ENCODE data around the gene HMOX1. TPM values are rescaled to one million over a fixed set of nuclear protein-coding genes. Genes with fewer than 3 reads are reported as not detected.

HMOX1 gene
- total RNA-seq, 1 donor from 2014 or later = 0.72 TPM

DNA sequence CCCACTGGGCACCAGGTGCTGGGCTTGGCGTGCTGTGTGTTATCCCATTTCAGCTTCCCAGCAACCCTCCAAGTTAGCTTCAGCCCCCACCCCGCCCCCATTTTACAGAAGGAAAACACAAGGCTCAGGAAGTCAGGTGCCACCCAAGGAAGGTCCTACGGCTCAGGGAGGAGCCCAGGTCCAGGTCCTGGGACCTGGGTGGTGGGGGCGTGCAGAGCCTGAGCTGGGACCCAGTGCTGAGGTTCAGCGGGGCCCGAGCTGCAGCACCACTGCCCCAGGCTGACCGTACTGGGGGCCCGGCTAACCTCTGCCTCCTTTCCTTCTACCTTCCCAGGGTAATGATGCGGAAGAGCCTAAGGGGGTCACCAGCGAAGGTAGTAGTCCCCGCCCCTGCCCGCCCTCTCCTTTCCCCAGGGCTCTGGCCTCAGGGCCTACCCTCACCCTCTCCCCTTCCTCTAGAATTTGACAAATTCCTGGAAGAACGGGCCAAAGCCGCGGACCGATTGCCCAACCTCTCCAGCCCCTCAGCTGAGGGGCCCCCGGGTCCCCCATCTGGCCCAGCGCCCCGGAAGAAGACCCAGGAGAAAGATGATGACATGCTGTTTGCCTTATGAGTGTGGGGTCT lies 34.2 kb upstream of the HMOX1 start:
- Mint-ChIP-seq H3K27ac (no peak overlapping the region), H3K9me3 (no peaks in the 10 kb centered on the region), H3K27me3 (peaks cover 4% of the 10 kb centered on the region), H3K4me1 (peaks cover 13% of the 10 kb centered on the region), H3K4me3 (no peak overlapping the region), H3K36me3 (ENCODE audit: low read depth) (peaks cover 8% of the 10 kb centered on the region)
- intact Hi-C loops (cut with micrococcal nuclease) = no loop called here
- no peak for DNase-seq

DNA sequence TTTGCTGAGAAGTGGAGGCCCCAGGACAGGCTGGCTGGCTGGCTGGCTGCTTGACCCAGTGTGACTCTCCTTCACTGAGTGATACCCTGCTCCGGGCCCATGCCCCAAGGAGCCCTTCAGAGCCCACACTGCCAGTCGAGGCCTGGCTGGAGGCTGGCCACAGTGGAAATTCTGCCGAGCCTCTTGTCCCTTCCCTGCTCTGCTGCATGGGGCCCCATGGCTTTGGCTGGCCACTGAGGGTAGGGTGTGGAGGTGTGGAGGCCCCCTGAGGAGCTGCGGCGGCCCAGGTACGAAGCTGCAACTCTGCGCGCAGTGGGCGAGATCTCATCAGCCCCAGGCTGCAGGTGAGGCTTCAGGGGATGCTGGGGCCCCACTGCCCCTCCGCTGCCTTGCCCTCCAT lies 33.4 kb upstream of the HMOX1 start:
- peaks cover 4% of the 10 kb centered on the region for H3K27me3 Mint-ChIP-seq
- intact Hi-C loops (cut with micrococcal nuclease) = no loop called here
- no peak overlapping the region for H3K27ac Mint-ChIP-seq

DNA sequence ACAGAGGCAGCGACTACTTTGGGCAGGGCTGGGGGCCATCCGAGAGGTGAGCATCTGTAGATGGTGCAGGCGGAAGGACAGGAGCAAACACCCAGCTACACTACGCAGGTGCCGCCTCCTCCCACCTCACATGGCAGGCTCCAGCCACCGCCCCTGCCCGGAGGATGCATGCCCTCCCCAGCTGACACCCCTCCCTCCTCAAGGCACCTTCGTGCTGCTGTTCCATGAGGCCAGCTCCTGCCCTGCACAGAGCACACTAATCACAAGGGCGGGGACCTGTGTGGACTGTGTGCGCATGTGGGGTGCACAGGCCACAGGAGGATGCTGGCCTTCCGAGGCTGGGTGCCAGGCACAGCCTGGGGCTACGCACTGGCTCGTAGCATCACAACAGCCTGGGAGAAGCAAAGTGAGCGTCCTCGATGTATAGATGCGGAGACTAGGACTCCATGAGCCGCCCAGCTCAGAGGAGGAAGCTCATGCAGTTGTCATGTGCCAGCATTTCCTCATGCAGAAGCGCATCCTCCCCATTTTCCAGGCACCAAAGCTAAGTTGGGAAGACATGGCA lies 32.8 kb upstream of the HMOX1 start:
- Mint-ChIP-seq H3K27me3 (peaks cover 4% of the 10 kb centered on the region), H3K4me1 (peaks cover 25% of the 10 kb centered on the region), H3K9me3 (no peaks in the 10 kb centered on the region), H3K4me3 (no peak overlapping the region), H3K27ac (no peak overlapping the region), H3K36me3 (ENCODE audit: low read depth) (peaks cover 5% of the 10 kb centered on the region)
- no peak for DNase-seq
- intact Hi-C loops (cut with micrococcal nuclease) = no loop called here

More for the DNA sequence above, 33.4 kb upstream of the HMOX1 start:
- no peak overlapping the region for H3K4me3 Mint-ChIP-seq
- no peaks in the 10 kb centered on the region for H3K9me3 Mint-ChIP-seq
- peaks cover 5% of the 10 kb centered on the region for H3K36me3 Mint-ChIP-seq (ENCODE audit: low read depth)
- no peak for DNase-seq
- H3K4me1 Mint-ChIP-seq = peaks cover 19% of the 10 kb centered on the region

DNA sequence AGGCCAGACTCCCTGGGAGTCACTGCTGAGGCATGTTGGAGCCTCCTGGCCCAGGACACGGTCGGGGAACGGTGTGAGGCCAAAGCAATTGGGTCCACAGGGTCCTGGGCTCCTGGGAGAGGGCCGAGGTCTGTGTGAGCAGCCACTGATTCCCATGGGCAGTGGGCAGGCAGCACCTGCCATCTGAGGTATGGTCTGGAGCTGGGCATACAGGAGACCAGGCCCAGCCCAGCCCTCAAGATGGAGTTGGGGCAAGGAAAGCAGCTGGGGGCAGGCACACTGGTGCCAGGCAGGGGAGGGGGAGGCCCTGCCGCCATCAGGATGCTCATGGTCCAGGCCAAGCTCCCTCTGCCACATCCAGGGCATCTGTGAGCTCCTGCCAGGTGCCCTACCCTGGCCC lies 32.2 kb upstream of the HMOX1 start:
- Mint-ChIP-seq H3K4me1 (peaks cover 26% of the 10 kb centered on the region), H3K27me3 (peaks cover 4% of the 10 kb centered on the region), H3K4me3 (no peak overlapping the region), H3K27ac (no peak overlapping the region), H3K36me3 (ENCODE audit: low read depth) (peaks cover 5% of the 10 kb centered on the region), H3K9me3 (no peaks in the 10 kb centered on the region)
- no peak for DNase-seq
- intact Hi-C loops (cut with micrococcal nuclease) = no loop called here

DNA sequence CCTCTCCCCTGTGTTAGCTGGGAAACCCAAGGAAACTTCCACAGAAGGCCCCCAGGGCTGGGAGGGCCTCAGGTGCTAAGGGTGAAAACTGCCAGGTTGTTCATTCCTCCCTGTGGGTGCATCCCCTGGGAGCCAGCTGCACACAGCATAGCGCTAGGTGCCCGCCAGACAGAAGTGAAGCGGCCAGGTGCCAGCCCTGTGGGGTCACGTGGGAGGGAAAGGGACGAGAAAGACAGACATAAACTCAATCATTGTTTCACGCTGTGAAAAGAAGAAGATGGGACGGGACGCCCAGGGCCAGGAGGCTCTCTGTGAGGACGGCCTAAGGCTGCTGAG lies 31.6 kb upstream of the HMOX1 start:
- H3K27ac Mint-ChIP-seq = peak overlapping the region; percentile 11
- peaks cover 26% of the 10 kb centered on the region for H3K4me1 Mint-ChIP-seq
- peaks cover 4% of the 10 kb centered on the region for H3K27me3 Mint-ChIP-seq
- no peaks in the 10 kb centered on the region for H3K9me3 Mint-ChIP-seq
- intact Hi-C loops (cut with micrococcal nuclease) = no loop called here
- peaks cover 5% of the 10 kb centered on the region for H3K36me3 Mint-ChIP-seq (ENCODE audit: low read depth)
- DNase-seq = no peak
- H3K4me3 Mint-ChIP-seq = no peak overlapping the region

DNA sequence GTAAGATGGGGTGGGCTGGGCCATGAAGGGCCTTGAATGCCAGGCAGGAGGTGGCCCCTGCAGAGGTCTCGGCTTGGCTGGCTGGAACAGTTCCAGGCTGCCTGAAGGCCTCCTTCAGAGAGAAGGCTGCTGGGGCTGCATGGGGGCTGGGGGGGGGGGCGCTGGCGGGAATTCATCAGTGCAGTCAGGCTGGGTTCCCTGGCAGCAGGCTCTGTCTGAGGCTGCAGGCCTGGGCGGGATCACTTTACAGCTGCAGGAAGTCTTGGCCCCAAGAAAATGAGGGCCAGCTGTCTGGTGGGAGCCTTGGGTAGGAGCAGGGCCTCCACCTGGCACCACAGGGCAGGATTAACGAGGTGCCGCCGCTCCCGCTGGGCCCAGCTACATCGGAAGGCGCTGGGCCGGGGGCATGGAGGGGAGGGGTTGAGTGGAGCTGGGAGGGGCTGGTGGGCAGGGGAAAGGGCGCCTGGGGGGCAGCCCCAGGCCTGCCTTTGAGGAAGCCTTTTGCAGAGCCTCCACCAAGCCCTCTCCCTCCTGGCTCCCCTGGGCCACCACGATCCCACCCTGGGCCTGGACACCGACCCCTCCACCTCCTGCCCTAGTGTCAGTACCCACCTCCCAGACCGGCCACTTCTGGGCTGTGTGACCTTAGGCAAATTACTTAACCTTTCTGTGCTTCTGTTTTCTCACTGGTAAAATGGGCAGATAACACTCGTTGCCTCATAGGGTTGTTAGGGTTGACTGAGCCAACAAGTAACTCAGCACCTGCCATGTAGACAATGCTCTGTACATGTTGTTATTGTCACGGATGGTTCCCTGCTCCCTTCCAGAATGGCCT lies 31.0 kb upstream of the HMOX1 start:
- H3K4me1 Mint-ChIP-seq = peaks cover 26% of the 10 kb centered on the region
- no peak overlapping the region for H3K4me3 Mint-ChIP-seq
- H3K9me3 Mint-ChIP-seq = no peaks in the 10 kb centered on the region
- intact Hi-C loops (cut with micrococcal nuclease) = loop anchor here (1.0 to 5.0 kb wide), 7 partner anchors 51 to 774 kb away; partner anchors contain the start of gene MCM5
- H3K27ac Mint-ChIP-seq = peak overlapping the region; percentile 11
- H3K36me3 Mint-ChIP-seq (ENCODE audit: low read depth) = peaks cover 4% of the 10 kb centered on the region
- no peak for DNase-seq
- peaks cover 4% of the 10 kb centered on the region for H3K27me3 Mint-ChIP-seq

DNA sequence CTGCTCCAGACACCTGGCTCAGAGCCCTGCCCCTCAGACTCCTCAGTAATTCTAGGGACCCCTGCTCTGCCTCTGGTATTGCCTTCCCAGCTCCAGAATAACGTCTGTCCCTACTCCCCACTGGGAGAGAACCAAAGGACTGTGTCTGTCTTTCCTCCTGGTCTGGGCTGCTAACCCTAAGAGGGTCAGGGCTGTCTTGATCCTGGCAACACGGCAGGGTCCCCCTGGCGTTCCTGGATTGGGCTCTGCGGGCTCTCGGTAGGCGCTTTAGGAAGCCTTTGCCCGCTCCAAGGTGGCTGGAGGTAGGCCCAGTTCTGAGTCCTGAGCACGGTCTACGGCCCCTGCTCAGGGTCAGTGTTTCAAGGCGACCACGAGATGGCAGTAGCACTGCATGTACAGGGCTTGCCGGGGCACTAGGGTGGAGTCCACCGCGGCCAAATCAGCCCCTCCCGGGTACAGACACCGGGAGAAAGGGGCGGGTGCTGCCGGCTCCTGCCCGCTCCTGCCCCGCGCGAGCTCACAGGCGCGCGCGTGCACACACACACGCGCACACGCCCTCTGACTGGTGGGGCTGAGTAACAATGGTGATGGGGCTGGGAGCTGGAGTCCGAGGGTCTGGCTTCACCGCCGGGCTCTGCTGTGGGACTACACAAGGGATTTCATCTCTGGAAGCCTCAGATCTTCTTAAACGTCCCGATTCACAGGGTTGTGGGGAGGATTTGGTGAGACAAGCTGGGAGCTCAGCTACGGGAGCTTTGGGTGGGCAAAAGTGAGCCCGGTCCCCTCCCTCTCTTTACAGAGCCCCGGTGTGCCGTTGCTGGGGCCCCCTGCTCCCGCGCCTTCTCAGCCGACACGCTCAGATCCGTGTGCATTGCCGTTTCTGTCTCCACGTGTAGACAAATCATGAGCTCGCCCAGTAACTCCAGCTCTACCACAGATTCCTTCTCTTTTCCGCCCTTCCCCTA lies 30.1 kb upstream of the HMOX1 start:
- Mint-ChIP-seq H3K27ac (peak overlapping the region; percentile 76), H3K4me1 (peaks cover 27% of the 10 kb centered on the region), H3K4me3 (peak overlapping the region; percentile 89), H3K36me3 (ENCODE audit: low read depth) (peaks cover under 1% of the 10 kb centered on the region), H3K27me3 (peaks cover 4% of the 10 kb centered on the region), H3K9me3 (no peaks in the 10 kb centered on the region)
- peak; percentile 96 for DNase-seq
- intact Hi-C loops (cut with micrococcal nuclease) = loop anchor here (1.0 to 5.0 kb wide), 7 partner anchors 50 to 773 kb away; partner anchors contain the start of gene MCM5

DNA sequence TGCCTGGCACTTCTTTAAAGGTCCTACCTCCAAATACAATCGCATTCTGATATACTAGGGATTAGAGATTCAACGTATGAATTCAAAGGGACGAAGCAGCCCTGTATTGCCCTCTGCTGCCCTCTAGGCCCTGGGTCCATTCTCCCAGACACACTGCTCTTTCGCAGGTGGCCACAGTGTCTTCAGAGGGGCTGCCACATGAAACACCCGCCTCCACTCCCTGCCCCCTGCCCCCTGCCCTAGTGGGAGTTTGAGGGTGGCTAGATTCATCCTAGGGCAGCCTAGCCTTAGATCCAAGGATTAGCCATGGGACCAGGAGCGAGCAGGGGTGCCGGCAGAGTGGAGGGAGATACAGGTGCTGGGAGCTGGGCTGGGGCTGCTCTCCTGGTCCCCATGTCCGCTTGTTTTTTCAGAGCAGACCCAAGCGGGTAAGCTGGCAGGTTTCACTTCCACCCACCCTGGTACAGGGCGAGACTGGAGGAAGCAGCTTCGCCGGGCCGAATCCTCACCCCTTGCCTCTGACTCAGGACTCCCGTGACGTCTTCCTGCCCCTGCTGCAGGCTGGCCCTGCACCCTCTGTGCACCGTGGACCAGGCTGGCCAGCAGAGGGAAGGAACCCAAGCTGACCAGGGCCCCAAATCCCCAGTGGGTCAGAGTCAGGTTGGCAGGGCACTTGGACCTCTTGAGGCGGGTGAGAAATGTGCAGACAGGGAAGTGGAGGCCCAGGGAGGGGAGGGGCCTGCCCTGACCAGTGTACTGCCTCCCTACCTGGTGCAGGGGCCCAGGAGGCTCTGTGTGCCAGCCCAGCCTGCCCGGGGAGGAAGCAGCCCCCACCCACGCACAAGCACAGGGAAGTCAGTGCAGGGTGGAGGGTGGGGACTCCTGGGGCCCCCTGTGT lies 28.4 kb upstream of the HMOX1 start:
- Mint-ChIP-seq H3K9me3 (no peaks in the 10 kb centered on the region), H3K36me3 (ENCODE audit: low read depth) (no peaks in the 10 kb centered on the region), H3K27me3 (peaks cover 4% of the 10 kb centered on the region), H3K4me1 (peaks cover 33% of the 10 kb centered on the region), H3K4me3 (peak overlapping the region; percentile 71), H3K27ac (peak overlapping the region; percentile 91)
- DNase-seq = peak; percentile 77
- intact Hi-C loops (cut with micrococcal nuclease) = loop anchor here (5.0 kb wide), 2 partner anchors 570 to 715 kb away; no protein-coding TSS in a partner anchor

DNA sequence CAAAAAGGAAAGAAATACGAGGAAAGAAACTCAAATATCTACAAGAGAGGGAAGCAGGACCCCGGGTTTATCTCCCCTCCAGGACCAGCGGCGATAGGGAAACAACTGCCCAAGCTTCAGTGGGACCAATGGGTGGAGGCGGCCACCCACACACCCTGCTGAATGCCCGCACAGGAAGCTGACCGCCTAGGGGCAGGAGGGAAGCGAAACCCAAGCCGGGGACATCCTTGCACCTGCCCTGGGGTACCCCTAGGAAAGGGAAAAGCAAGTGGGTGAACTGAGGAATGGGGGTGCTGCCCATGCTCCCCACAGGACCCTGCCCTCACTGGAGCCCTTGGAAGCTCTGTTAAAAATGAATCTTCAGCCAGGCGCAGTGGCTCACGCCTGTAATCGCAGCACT lies 27.6 kb upstream of the HMOX1 start:
- no peak overlapping the region for H3K27ac Mint-ChIP-seq
- H3K4me3 Mint-ChIP-seq = no peak overlapping the region
- intact Hi-C loops (cut with micrococcal nuclease) = loop anchor here (5.0 kb wide), 2 partner anchors 569 to 714 kb away; no protein-coding TSS in a partner anchor

DNA sequence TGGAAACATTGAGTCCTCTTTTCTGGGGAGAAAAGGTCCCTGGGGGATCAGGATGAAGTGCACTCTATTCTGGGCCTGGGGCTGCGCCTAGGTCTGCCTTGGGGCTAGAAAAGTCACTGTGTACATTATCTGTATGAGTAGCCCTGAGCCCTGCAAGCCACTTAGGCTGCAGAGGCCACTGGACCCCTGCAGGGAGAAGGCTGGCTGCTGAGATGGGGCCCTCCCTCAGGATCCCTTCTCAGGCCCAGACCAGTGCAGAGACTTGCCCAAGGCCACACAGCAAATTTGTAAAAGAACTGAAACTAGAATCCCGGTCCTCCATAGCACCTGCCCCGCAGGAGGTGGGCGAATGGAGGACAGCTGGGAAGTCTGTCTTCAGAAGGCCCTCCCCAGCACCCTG lies 26.8 kb upstream of the HMOX1 start:
- no peaks in the 10 kb centered on the region for H3K9me3 Mint-ChIP-seq
- H3K4me1 Mint-ChIP-seq = peaks cover 33% of the 10 kb centered on the region
- no peak for DNase-seq
- H3K27ac Mint-ChIP-seq = no peak overlapping the region
- peaks cover 6% of the 10 kb centered on the region for H3K27me3 Mint-ChIP-seq
- no peaks in the 10 kb centered on the region for H3K36me3 Mint-ChIP-seq (ENCODE audit: low read depth)
- intact Hi-C loops (cut with micrococcal nuclease) = loop anchor here (5.0 kb wide), 2 partner anchors 568 to 713 kb away; no protein-coding TSS in a partner anchor
- H3K4me3 Mint-ChIP-seq = no peak overlapping the region

More for the DNA sequence above, 27.6 kb upstream of the HMOX1 start:
- Mint-ChIP-seq H3K36me3 (ENCODE audit: low read depth) (no peaks in the 10 kb centered on the region), H3K9me3 (no peaks in the 10 kb centered on the region), H3K27me3 (peaks cover 4% of the 10 kb centered on the region), H3K4me1 (peaks cover 33% of the 10 kb centered on the region)
- DNase-seq = no peak

DNA sequence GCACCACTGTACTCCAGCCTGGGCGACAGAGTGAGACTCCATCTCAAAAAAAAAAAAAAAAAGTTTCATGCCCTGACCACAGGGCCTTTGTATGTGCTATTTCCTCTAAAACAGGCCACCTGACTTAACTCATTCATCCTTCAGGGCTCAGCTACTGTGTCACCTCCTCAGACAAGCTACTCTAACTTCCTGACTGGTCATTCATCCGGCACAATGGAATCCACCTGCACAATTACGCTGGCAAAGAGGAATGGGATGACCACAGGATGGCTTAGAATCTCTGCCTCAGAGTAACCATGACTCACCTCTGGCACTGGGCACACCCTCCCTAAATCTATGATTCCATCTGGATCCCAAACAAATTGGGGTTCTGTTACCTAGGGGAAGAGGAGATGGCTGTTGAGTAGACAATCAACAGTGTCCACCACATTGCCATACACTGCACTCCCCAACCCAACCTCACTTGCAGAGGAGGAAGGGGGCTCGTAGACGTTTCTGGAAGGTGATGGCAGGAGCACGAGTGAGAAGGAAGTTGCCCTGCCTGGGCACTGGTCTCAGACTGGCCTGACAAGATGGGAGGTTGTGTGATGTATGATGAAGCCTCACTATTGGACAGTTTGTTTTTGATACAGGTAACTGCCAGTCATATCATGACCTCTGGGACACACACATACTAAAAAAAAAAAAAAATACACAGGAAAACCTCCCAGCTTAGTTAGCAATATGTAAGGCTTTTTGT lies 22.8 kb upstream of the HMOX1 start:
- Mint-ChIP-seq H3K36me3 (ENCODE audit: low read depth) (no peaks in the 10 kb centered on the region), H3K27me3 (peaks cover 2% of the 10 kb centered on the region), H3K4me1 (peaks cover 9% of the 10 kb centered on the region), H3K9me3 (no peaks in the 10 kb centered on the region), H3K4me3 (no peak overlapping the region), H3K27ac (no peak overlapping the region)
- intact Hi-C loops (cut with micrococcal nuclease) = no loop called here
- DNase-seq = no peak

All from activated CD4-positive, alpha-beta T cell treated with anti-CD3 and anti-CD28 coated beads, Interleukin-2, amount 10 ng/mL, durations not matched to agents 24 days and 14 days (primary cell).